Stimulated activated memory B cell treated with anti-CD40 and anti-IgM and Interleukin-4, amounts not matched to agents 10 μg/mL and 1 μg/mL and 100 μg/mL, for 72 hours (primary cell): ENCODE measurements around the gene VEPH1.

Experiments
- ATAC-seq: fragments of 150-1000 bp; cut with Tn5 transposase; 2 replicates; pipeline ENCODE4 v1.10.0; 2021
- H3K27ac Mint-ChIP-seq: one replicate; pipeline ENCODE4 v1.8.0; 2022; ENCODE audit warnings: mild to moderate bottlenecking, mixed read lengths
- H3K27me3 Mint-ChIP-seq: one replicate; pipeline ENCODE4 v1.8.0; 2022; ENCODE audit warnings: mixed read lengths
- H3K36me3 Mint-ChIP-seq: one replicate; pipeline ENCODE4 v1.8.0; 2022; ENCODE audit warnings: mixed read lengths
- H3K4me1 Mint-ChIP-seq: one replicate; pipeline ENCODE4 v1.8.0; 2022; ENCODE audit warnings: mixed read lengths
- H3K4me3 Mint-ChIP-seq: one replicate; pipeline ENCODE4 v1.8.0; 2022; ENCODE audit warnings: mild to moderate bottlenecking, moderate library complexity, mixed read lengths
- H3K9me3 Mint-ChIP-seq: one replicate; pipeline ENCODE4 v1.8.0; 2022; ENCODE audit warnings: mixed read lengths

VEPH1 gene

GRCh38 chr3:157500232-157500631 is 3.0 kb downstream of the VEPH1 start:
- Mint-ChIP-seq H3K27me3 (peaks cover 38% of the 10 kb centered on the region), H3K4me3 (no peak overlapping the region), H3K27ac (no peak overlapping the region), H3K36me3 (no peaks in the 10 kb centered on the region), H3K4me1 (peaks cover 8% of the 10 kb centered on the region), H3K9me3 (no peaks in the 10 kb centered on the region)
- ATAC-seq = no peak

- Mint-ChIP-seq H3K9me3 (no peaks in the 10 kb centered on the region), H3K4me3 (no peak overlapping the region), H3K36me3 (no peaks in the 10 kb centered on the region), H3K27me3 (peaks cover 38% of the 10 kb centered on the region), H3K4me1 (peaks cover 8% of the 10 kb centered on the region), H3K27ac (no peak overlapping the region)
- ATAC-seq = no peak
Observed at GRCh38 chr3:157499342-157499963, 3.8 kb downstream of the VEPH1 start.

DNA sequence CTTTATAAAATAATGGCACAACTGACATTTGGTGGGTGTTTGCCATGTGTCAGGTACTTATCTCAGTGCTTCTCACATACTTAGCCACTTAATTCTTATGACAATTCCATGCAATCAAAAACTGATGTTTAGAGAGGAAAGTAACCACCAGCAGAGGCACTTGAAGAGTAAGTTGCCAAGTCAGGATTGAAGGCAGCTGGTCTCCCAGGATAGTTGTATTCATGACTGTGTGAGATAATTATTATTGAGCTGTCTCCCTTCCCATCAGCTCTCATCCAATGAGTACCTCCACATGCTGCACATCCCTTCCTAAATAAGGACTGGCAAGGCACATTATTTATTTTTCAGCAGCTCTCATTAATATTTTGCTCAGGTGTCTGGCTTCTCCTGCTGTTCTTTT is 4.8 kb downstream of the VEPH1 start:
- no peak overlapping the region for H3K4me3 Mint-ChIP-seq
- no peaks in the 10 kb centered on the region for H3K36me3 Mint-ChIP-seq
- peaks cover 38% of the 10 kb centered on the region for H3K27me3 Mint-ChIP-seq
- peaks cover 8% of the 10 kb centered on the region for H3K4me1 Mint-ChIP-seq
- no peak for ATAC-seq
- H3K27ac Mint-ChIP-seq = no peak overlapping the region
- H3K9me3 Mint-ChIP-seq = no peaks in the 10 kb centered on the region

DNA sequence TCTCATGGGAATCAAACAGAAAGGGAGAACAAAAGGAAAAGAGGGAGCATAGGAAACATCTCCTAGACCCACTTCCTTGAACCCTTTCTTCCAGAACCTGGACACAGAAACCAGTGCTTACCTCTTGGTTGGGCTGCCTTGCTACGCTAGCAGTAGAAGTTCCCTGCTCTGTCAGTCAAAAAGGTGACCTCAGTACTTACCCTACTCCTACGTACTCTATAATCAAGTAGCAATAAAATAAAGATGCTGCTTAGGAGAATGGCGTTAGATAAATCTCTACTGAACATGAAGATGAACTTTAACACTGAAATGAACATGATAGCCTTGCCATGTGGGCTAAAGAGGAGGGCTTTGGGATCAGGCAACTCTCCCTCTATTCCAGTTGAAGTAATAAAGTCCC is 7.4 kb downstream of the VEPH1 start:
- ATAC-seq = no peak
- Mint-ChIP-seq H3K27ac (no peak overlapping the region), H3K4me3 (no peak overlapping the region), H3K4me1 (peaks cover 8% of the 10 kb centered on the region), H3K27me3 (peaks cover 32% of the 10 kb centered on the region), H3K36me3 (no peaks in the 10 kb centered on the region), H3K9me3 (no peaks in the 10 kb centered on the region)

DNA sequence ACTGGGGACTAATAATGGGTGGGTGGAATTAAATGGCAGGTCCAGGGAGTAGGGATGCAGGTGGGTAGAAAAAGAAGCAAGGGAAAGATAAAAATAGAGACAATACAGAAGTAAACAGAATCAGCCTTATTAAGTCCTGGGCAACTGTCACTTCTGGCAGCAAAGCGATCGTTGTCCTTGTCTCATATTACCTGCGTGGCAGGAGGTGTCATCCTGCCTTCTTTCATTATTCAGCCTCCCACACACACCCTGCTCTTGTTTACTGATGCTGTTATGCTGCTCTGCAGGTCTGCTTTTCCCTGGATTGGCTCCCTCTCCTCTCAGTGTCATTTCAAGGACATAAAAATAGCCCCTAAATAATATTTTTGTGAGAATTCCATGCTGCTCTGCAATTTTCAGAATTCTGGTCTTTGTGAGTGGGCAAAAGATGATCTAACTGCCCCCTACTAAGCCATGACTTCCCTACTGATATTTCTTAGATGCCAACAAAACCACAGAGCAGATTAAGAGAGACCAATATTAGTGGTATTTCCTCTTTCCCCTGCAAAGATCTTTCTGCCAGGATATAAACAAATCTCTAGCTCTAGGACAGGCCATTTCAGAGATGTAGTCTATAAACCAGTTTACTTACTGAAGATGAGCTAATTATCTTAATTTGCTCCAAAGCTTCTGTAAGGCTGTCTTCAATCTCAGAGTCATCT is 8.5 kb downstream of the VEPH1 start:
- Mint-ChIP-seq H3K4me3 (no peak overlapping the region), H3K36me3 (no peaks in the 10 kb centered on the region), H3K27ac (no peak overlapping the region), H3K4me1 (peaks cover 7% of the 10 kb centered on the region), H3K27me3 (peaks cover 21% of the 10 kb centered on the region), H3K9me3 (no peaks in the 10 kb centered on the region)
- no peak for ATAC-seq

- no peak for ATAC-seq
- Mint-ChIP-seq H3K36me3 (no peaks in the 10 kb centered on the region), H3K9me3 (no peaks in the 10 kb centered on the region), H3K27me3 (peaks cover 13% of the 10 kb centered on the region), H3K4me3 (no peak overlapping the region), H3K4me1 (no peaks in the 10 kb centered on the region), H3K27ac (no peak overlapping the region)
Observed at GRCh38 chr3:157493627-157494550, 9.3 kb downstream of the VEPH1 start.

DNA sequence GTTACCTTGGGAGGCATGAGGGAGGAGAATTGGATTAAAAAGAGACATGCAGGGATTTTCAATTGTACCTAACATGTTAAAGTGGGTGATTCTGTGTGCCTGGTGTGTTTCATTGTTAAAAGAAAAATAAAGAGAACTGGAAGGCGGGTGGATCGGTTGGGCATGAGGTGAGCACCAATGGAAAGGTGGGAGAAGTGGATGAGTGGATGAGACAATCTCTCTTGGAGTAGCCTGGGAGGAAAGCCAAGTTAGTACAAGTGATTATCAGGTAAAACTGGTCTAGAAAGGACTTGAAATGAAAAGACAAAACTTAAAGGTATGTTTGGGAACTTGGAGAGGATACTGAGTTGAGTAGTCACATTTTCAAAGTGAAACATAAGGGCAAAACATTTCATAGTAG is 12.1 kb downstream of the VEPH1 start:
- peaks cover 7% of the 10 kb centered on the region for H3K4me1 Mint-ChIP-seq

GRCh38 chr3:157488144-157488543 is 15.1 kb downstream of the VEPH1 start:
- Mint-ChIP-seq H3K4me1 (peaks cover 7% of the 10 kb centered on the region), H3K27me3 (peaks cover 15% of the 10 kb centered on the region), H3K27ac (no peak overlapping the region), H3K4me3 (no peak overlapping the region), H3K36me3 (no peaks in the 10 kb centered on the region), H3K9me3 (no peaks in the 10 kb centered on the region)
- ATAC-seq = no peak

More for the DNA sequence above, 12.1 kb downstream of the VEPH1 start:
- no peak overlapping the region for H3K27ac Mint-ChIP-seq
- no peaks in the 10 kb centered on the region for H3K27me3 Mint-ChIP-seq
- no peak overlapping the region for H3K4me3 Mint-ChIP-seq
- no peak for ATAC-seq
- H3K36me3 Mint-ChIP-seq = no peaks in the 10 kb centered on the region
- H3K9me3 Mint-ChIP-seq = no peaks in the 10 kb centered on the region

GRCh38 chr3:157487339-157487738 is 15.9 kb downstream of the VEPH1 start:
- no peak for ATAC-seq

DNA sequence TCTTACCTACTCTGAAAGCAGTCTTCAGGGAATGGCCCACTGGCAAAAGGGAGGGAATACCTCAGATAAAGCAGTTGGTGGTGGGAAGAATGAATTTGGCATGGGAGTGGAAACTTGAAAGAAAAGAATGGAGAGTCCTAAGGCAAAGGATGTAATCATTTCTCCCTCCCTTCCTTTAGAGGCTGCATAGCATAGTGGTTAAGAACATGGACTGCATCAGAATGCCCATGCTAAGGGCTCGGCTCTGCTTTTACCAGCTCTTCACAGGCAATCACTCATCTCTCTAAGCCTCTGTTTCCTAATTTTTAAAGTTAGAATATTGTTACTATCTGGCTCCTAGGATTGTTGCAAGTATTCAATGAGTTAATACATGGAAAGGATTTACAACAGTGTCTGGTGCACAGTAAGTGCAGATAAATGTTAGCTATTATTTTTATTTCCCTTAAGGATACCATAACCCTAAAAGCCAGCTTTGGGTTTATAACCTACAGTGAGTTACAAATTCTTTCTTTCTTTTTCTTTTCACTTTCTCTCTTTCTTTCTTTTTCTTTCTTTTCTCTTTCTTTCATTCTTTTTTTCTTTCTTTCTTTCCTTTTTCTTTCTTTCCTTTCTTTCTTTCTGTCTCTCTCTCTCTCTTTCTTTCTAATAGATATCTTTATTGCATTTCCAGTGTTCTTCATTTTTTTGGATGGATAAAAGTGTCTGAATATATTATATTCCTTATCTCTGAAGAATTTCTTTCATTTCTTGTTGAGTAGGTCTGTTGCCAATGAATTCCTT is 23.6 kb downstream of the VEPH1 start:
- no peaks in the 10 kb centered on the region for H3K9me3 Mint-ChIP-seq
- no peak overlapping the region for H3K4me3 Mint-ChIP-seq
- no peak overlapping the region for H3K27ac Mint-ChIP-seq
- ATAC-seq = no peak
- H3K4me1 Mint-ChIP-seq = no peaks in the 10 kb centered on the region
- H3K36me3 Mint-ChIP-seq = no peaks in the 10 kb centered on the region
- peaks cover 39% of the 10 kb centered on the region for H3K27me3 Mint-ChIP-seq

More at GRCh38 chr3:157487339-157487738, 15.9 kb downstream of the VEPH1 start:
- Mint-ChIP-seq H3K4me3 (no peak overlapping the region), H3K4me1 (peaks cover 7% of the 10 kb centered on the region), H3K36me3 (no peaks in the 10 kb centered on the region), H3K9me3 (no peaks in the 10 kb centered on the region), H3K27ac (no peak overlapping the region), H3K27me3 (peaks cover 23% of the 10 kb centered on the region)

GRCh38 chr3:157477441-157477840 is 25.8 kb downstream of the VEPH1 start:
- Mint-ChIP-seq H3K36me3 (no peaks in the 10 kb centered on the region), H3K27me3 (peaks cover 17% of the 10 kb centered on the region), H3K9me3 (no peaks in the 10 kb centered on the region), H3K4me3 (no peak overlapping the region), H3K27ac (no peak overlapping the region), H3K4me1 (no peaks in the 10 kb centered on the region)
- ATAC-seq = no peak

- Mint-ChIP-seq H3K27ac (no peak overlapping the region), H3K27me3 (peaks cover 13% of the 10 kb centered on the region), H3K4me3 (no peak overlapping the region), H3K4me1 (no peaks in the 10 kb centered on the region), H3K9me3 (no peaks in the 10 kb centered on the region), H3K36me3 (no peaks in the 10 kb centered on the region)
- no peak for ATAC-seq
Observed at GRCh38 chr3:157475921-157476414, 27.2 kb downstream of the VEPH1 start.

- no peak for ATAC-seq
- Mint-ChIP-seq H3K36me3 (no peaks in the 10 kb centered on the region), H3K27ac (no peak overlapping the region), H3K4me3 (no peak overlapping the region), H3K27me3 (no peaks in the 10 kb centered on the region), H3K9me3 (no peaks in the 10 kb centered on the region), H3K4me1 (no peaks in the 10 kb centered on the region)
Observed at GRCh38 chr3:157472648-157473047, 30.6 kb downstream of the VEPH1 start.

GRCh38 chr3:157471064-157471463 is 32.2 kb downstream of the VEPH1 start:
- Mint-ChIP-seq H3K4me3 (no peak overlapping the region), H3K4me1 (no peaks in the 10 kb centered on the region), H3K27me3 (no peaks in the 10 kb centered on the region), H3K27ac (no peak overlapping the region), H3K9me3 (no peaks in the 10 kb centered on the region), H3K36me3 (no peaks in the 10 kb centered on the region)
- ATAC-seq = no peak
